GM12878 (cell line): ENCODE results near the gene TGFBR1. TPM values are rescaled to one million over a fixed set of nuclear protein-coding genes. Genes with fewer than 3 reads are reported as not detected.

Experiments
- ATAC-seq: fragments of 200-7000 bp; cut with Tn5 transposase; 3 replicates; pipeline ENCODE4 v1.9.1; 2020; ENCODE audit warnings: mild to moderate bottlenecking, moderate library complexity
- BruUV-seq: library from RNA; stranded (reverse); fragments of 400-500 nt; replicated peaks from 2 replicates; lab custom pipeline; 2021; lab: Mats Ljungman, UMichigan
- CTCF ChIA-PET: fragments of 300-600 bp; sonication (Branson Sonifier 250); formaldehyde crosslinking; extraction: SDS; loops from one replicate; lab custom pipeline; 2021; ENCODE audit warnings: inconsistent platforms; lab: Yijun Ruan, JAX
- POLR2A ChIA-PET: fragments of 350-600 bp; formaldehyde crosslinking; extraction: SDS; loops from one replicate; lab custom pipeline; 2021; ENCODE audit warnings: inconsistent platforms; lab: Charles Lee
- RAD21 ChIA-PET: fragments of 300-600 bp; sonication (Branson Sonifier 250); formaldehyde crosslinking; loops from one replicate; lab custom pipeline; 2023; ENCODE audit warnings: antibody characterized with exemption; ENCODE audit not compliant: unreplicated experiment; lab: Charles Lee
- SMC1A ChIA-PET: fragments of 300-600 bp; sonication (Branson Sonifier 250); formaldehyde crosslinking; loops from one replicate; lab custom pipeline; 2023; ENCODE audit not compliant: unreplicated experiment, uncharacterized antibody; lab: Charles Lee
- DNase-seq: peaks from one replicate; pipeline ENCODE4 v3.0.0-alpha.2; 2011; ENCODE audit warnings: low read depth, low spot score
- FAIRE-seq: peaks from 3 replicates; lab custom pipeline; 2011; peaks lifted over from hg19 to GRCh38; lab: Jason Lieb, UNC
- H2AFZ ChIP-seq: 2 replicates; pipeline ENCODE4 v1.6.0; 2011; ENCODE audit warnings: low read depth, low read length, control low read depth; ENCODE audit not compliant: control insufficient read depth
- H3K27ac ChIP-seq: 2 replicates; pipeline ENCODE4 v1.5.1; 2011; ENCODE audit warnings: control low read depth; ENCODE audit not compliant: control insufficient read depth, insufficient read depth
- H3K27me3 ChIP-seq, 2 experiments: replicated peaks in 1 of 2; 2 replicates each; pipeline versions ENCODE4 v1.6.0 to v1.6.1; 2011; ENCODE audit warnings: low read length in 1 of 2; ENCODE audit not compliant: control insufficient read depth in 2 of 2, insufficient read depth in 2 of 2
- H3K36me3 ChIP-seq, 2 experiments: 2 replicates each; pipeline ENCODE4 v1.5.1; 2011; ENCODE audit warnings: low read length in 1 of 2; ENCODE audit not compliant: control insufficient read depth in 2 of 2, insufficient read depth in 2 of 2
- H3K4me1 ChIP-seq: 2 replicates; pipeline ENCODE4 v1.6.1; 2011; ENCODE audit warnings: mild to moderate bottlenecking, low read length, moderate library complexity, mixed read lengths; ENCODE audit not compliant: control insufficient read depth, insufficient read depth
- H3K4me2 ChIP-seq: 2 replicates; pipeline ENCODE4 v1.6.0; 2011; ENCODE audit warnings: control low read depth; ENCODE audit not compliant: control insufficient read depth, insufficient read depth
- H3K4me3 ChIP-seq: fragments of 200-600 bp; sonication (generic); 2 replicates; pipeline ENCODE4 v1.5.1; 2016
- H3K79me2 ChIP-seq: 2 replicates; pipeline ENCODE4 v1.6.0; 2011; ENCODE audit warnings: low read length; ENCODE audit not compliant: control insufficient read depth, insufficient read depth
- H3K9ac ChIP-seq: 2 replicates; pipeline ENCODE4 v1.8.0; 2011; ENCODE audit warnings: low read length, control low read depth, mixed read lengths; ENCODE audit not compliant: control insufficient read depth, insufficient read depth
- H3K9me3 ChIP-seq: replicated peaks from 3 replicates; pipeline ENCODE4 v1.5.1; 2011; ENCODE audit warnings: mild to moderate bottlenecking, low read length; ENCODE audit not compliant: control insufficient read depth, insufficient read depth
- H4K20me1 ChIP-seq: 2 replicates; pipeline ENCODE4 v1.6.0; 2011; ENCODE audit not compliant: control insufficient read depth, insufficient read depth
- BACH1 ChIP-seq: fragments of 450-650 bp; IDR thresholded peaks from 2 replicates; pipeline ENCODE4 v1.6.1; 2017; ENCODE audit warnings: mild to moderate bottlenecking, borderline replicate concordance
- BRCA1 ChIP-seq: IDR thresholded peaks from 2 replicates; pipeline ENCODE4 v1.6.1; 2011; ENCODE audit warnings: low read depth, low read length, improper control_type of control experiment
- CREM ChIP-seq: IDR thresholded peaks from 2 replicates; pipeline ENCODE4 v1.6.1; 2014; ENCODE audit warnings: antibody characterized with exemption, low read depth
- EGR1 ChIP-seq, 2 experiments: IDR thresholded peaks; 1 replicate in 1 of 2; 2 replicates in 1 of 2; pipeline ENCODE4 v1.6.1; 2011 to 2012; ENCODE audit warnings: low read depth in 2 of 2, low read length in 2 of 2, borderline replicate concordance in 1 of 2, mild to moderate bottlenecking in 1 of 2, moderate library complexity in 1 of 2
- EP300 ChIP-seq, 2 experiments: fragments of 150-350 bp in 1 of 2; IDR thresholded peaks; 2 replicates each; pipeline ENCODE4 v1.6.1; 2011 to 2012; ENCODE audit warnings: low read depth in 2 of 2, low read length in 2 of 2, borderline replicate concordance in 1 of 2, improper control_type of control experiment in 1 of 2, inconsistent platforms in 1 of 2; ENCODE audit not compliant: control insufficient read depth in 1 of 2
- FOS ChIP-seq: IDR thresholded peaks from 3 replicates; pipeline ENCODE4 v1.6.1; 2011; ENCODE audit warnings: borderline replicate concordance; ENCODE audit not compliant: insufficient read length; ENCODE audit errors: extremely low read depth
- FOXM1 ChIP-seq: IDR thresholded peaks from 2 replicates; pipeline ENCODE4 v1.6.1; 2012; ENCODE audit warnings: low read depth, mild to moderate bottlenecking, inconsistent platforms, low read length, moderate library complexity
- JUND ChIP-seq: IDR thresholded peaks from 2 replicates; pipeline ENCODE4 v1.6.1; 2012; ENCODE audit warnings: low read depth, mild to moderate bottlenecking, low read length, improper control_type of control experiment, moderate library complexity
- MEF2A ChIP-seq: IDR thresholded peaks from 2 replicates; pipeline ENCODE4 v1.6.1; 2011; ENCODE audit warnings: low read depth, mild to moderate bottlenecking, low read length, moderate library complexity; ENCODE audit not compliant: insufficient read depth
- MTA2 ChIP-seq: fragments of 450-650 bp; IDR thresholded peaks from 2 replicates; pipeline ENCODE4 v1.6.1; 2016; ENCODE audit warnings: low read depth, mild to moderate bottlenecking, moderate library complexity
- NFIC ChIP-seq: IDR thresholded peaks from 2 replicates; pipeline ENCODE4 v1.6.1; 2012; ENCODE audit warnings: low read depth, mild to moderate bottlenecking, inconsistent platforms, low read length, moderate library complexity
- SMC3 ChIP-seq: IDR thresholded peaks from 2 replicates; pipeline ENCODE4 v1.6.1; 2011; ENCODE audit warnings: low read length, improper control_type of control experiment, borderline replicate concordance
- SP1 ChIP-seq: IDR thresholded peaks from one replicate; pipeline ENCODE4 v1.6.1; 2011; ENCODE audit warnings: low read depth, low read length
- SUPT20H ChIP-seq: IDR thresholded peaks from 2 replicates; pipeline ENCODE4 v1.6.1; 2011; ENCODE audit warnings: low read depth, mild to moderate bottlenecking, low read length, moderate library complexity, borderline replicate concordance; ENCODE audit not compliant: control insufficient read depth
- ZNF207 ChIP-seq: fragments of 450-650 bp; IDR thresholded peaks from 2 replicates; pipeline ENCODE4 v1.6.1; 2014; ENCODE audit warnings: antibody characterized with exemption, mild to moderate bottlenecking, borderline replicate concordance
- WGBS: methylation state at CpG from one replicate; pipeline ENCODE4 v1.1.6; 2016; ENCODE audit warnings: low lambda C conversion rate; ENCODE audit not compliant: insufficient replicate concordance, insufficient coverage; ENCODE audit errors: missing lambda C conversion rate; 5-methylcytosine and 5-hydroxymethylcytosine counted together
- in situ Hi-C: fragments of 300-500 bp; cut with MboI; formaldehyde crosslinking; loops from 9 replicates; pipeline ENCODE4 v1.14.3; 2018; ENCODE audit warnings: mixed read lengths
- intact Hi-C: fragments of 100-400 bp; cut with micrococcal nuclease; formaldehyde crosslinking; loops from one replicate; pipeline ENCODE4 v1.14.2; 2022; ENCODE audit not compliant: unreplicated experiment
- polyA plus RNA-seq, 11 experiments: library from polyadenylated mRNA; depleted of rRNA in 4 of 11; unstranded in 6 of 11; stranded (reverse) in 5 of 11; fragments of >200 nt; fragmentation: Nextera tagmentation in 4 of 11; fragmentation: Illumina TruSeq in 1 of 11; extraction: Ambion mirVana in 4 of 11; extraction: Trizol in 1 of 11; gene quantifications; 1 replicate in 1 of 11; 2 replicates in 10 of 11; pipeline versions ENCODE4 v1.2.1 to v1.2.3, GENCODE V29; 2011 to 2016; ENCODE audit warnings: inconsistent platforms in 2 of 11, missing spikeins in 2 of 11, low read depth in 1 of 11
- total RNA-seq, 4 experiments: library from RNA; depleted of rRNA in 3 of 4; stranded (reverse); fragments of >200 nt in 3 of 4; fragmentation: Illumina TruSeq in 1 of 4; extraction: Trizol in 1 of 4; gene quantifications; 2 replicates each; pipeline versions ENCODE4 v1.2.1 to v1.2.3, GENCODE V29; 2013 to 2021

TGFBR1 gene
- total and polyA plus RNA-seq, 10 of the 15 experiments (the other 5 are each of a cell fraction or from before 2014, with no cell fraction given): 2.9 to 27.2 (median 16.6) TPM

DNA sequence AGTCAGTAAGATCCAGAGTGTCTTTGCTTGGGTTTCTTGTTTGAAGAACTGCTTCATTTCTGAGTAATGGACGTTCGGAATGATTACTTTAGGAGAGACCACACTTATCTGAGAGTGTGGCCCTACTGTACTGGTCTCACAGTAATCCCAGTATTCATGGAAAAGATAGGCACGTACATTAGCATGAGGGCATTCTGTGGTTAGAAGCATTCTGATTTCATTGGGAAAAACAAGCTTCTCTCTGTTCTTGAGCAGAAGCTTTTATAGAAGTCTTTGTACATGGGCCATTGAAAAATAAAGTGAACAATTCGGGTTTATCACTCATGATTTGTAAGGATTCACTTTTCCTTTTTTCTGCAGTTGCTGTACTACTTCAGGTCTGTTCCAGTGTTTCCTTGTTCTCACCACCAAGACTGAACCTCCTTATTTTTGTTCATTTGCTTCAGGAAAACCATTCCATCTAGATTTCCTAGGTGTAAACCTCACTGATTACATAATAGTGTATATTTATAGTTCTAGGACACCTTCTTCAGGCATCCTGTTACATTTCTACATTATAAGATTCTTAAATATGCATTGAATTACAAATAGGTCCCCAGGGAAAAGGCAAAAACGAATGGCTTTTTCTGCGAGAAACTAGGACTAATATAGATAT is 10.1 kb downstream of the TGFBR1 start:
- ChIA-PET POLR2A (interaction anchor here (1.1 to 2.3 kb wide), 3 partner anchors 10 to 18 kb away, joined by 3 to 11 read pairs (median 4); partner anchors contain the start of gene TGFBR1), RAD21 (interaction anchor here (1.3 to 2.3 kb wide), 3 partner anchors 9 to 15 kb away, joined by 3 to 6 read pairs (median 3); no protein-coding TSS in a partner anchor), CTCF (interaction anchor here (1.8 kb wide), 1 partner anchor 9 kb away, joined by 8 read pairs; no protein-coding TSS in a partner anchor), SMC1A (interaction anchor here (1.8 to 2.8 kb wide), 4 partner anchors 9 to 15 kb away, joined by 8 to 12 read pairs (median 11); partner anchors contain the start of gene TGFBR1)
- DNase-seq (no peak), FAIRE-seq (no peak), ATAC-seq (no peak)
- H3K4me1 ChIP-seq: peaks cover 16% of the 10 kb centered on the region
- in situ Hi-C loops (no loop called here), intact Hi-C loops (no loop called here)
- H3K9ac ChIP-seq: no peak overlapping the region
- H2AFZ ChIP-seq: no peak overlapping the region
- no peaks in the 10 kb centered on the region for H3K27me3 ChIP-seq
- no peak overlapping the region for H3K4me2 ChIP-seq
- H3K9me3 ChIP-seq: no peaks in the 10 kb centered on the region
- H3K4me3 ChIP-seq: no peak overlapping the region
- BruUV-seq: no TSS peak
- no peaks in the 10 kb centered on the region for H4K20me1 ChIP-seq
- no peaks in the 10 kb centered on the region for H3K36me3 ChIP-seq
- H3K79me2 ChIP-seq: peaks cover 23% of the 10 kb centered on the region
- TF ChIP-seq MTA2 (no peak), SMC3 (no peak)
- no peak overlapping the region for H3K27ac ChIP-seq
- 97% methylated on average over 6 of the region's 6 CpGs for WGBS

DNA sequence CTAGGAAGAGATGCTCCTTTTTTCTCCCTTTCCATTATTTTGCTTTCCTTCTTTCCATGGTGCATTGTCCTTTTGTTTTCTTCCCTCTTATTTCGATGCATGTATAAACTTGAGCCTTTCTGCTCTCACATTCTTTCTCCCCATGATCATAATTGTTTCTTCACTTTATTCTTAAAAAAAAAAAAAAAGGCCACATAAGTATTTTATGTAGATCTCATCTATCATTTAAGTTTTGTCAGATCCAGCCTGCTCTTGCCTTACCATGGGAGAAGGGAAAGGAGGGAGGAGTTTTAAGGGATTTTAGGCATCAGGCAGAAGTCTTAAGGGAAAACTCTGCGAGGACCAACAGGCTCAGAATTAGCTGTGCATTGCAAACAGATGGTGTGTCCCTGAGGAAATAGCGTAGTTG is 11.1 kb downstream of the TGFBR1 start:
- BruUV-seq: no TSS peak
- DNase-seq: no peak
- Histone ChIP-seq H3K9ac (no peak overlapping the region), H3K27ac (no peak overlapping the region), H3K79me2 (peaks cover 26% of the 10 kb centered on the region), H2AFZ (no peak overlapping the region), H3K4me3 (no peak overlapping the region), H3K9me3 (no peaks in the 10 kb centered on the region), H4K20me1 (no peaks in the 10 kb centered on the region), H3K4me1 (peaks cover 22% of the 10 kb centered on the region), H3K36me3 (no peaks in the 10 kb centered on the region), H3K27me3 (no peaks in the 10 kb centered on the region), H3K4me2 (no peak overlapping the region)
- TF ChIP-seq SP1 (no peak), MEF2A (no peak), FOS (no peak), EGR1 (IDR thresholded peaks at IDR 0.05; ENCODE audit: borderline replicate concordance in 1 of 2, low read depth in 2 of 2, low read length in 2 of 2) (no peak), ZNF207 (no peak), SUPT20H (no peak), BRCA1 (no peak), NFIC (no peak), JUND (no peak), BACH1 (no peak), EP300 (IDR thresholded peaks at IDR 0.05; ENCODE audit: borderline replicate concordance in 1 of 2, control insufficient read depth in 1 of 2, low read depth in 2 of 2, low read length in 2 of 2) (no peak), CREM (no peak), FOXM1 (no peak)
- RAD21 ChIA-PET: interaction anchor here (1.1 kb wide), 1 partner anchor 10 kb away, joined by 4 read pairs; no protein-coding TSS in a partner anchor
- intact Hi-C loops (no loop called here), in situ Hi-C loops (no loop called here)
- FAIRE-seq: no peak
- SMC1A ChIA-PET: interaction anchor here (0.7 to 12.5 kb wide), 3 partner anchors 10 to 58 kb away, joined by 3 to 129 read pairs (median 8); no protein-coding TSS in a partner anchor
- POLR2A ChIA-PET: no interaction called here
- CTCF ChIA-PET: interaction anchor here (1.6 kb wide), 1 partner anchor 25 kb away, joined by 4 read pairs; no protein-coding TSS in a partner anchor
- WGBS: 89% methylated on average over 3 of the region's 3 CpGs
- ATAC-seq: no peak
